PC-3 (cell line): ENCODE measurements around the gene HECW1.

Source experiments
- EZH2phosphoT487 ChIP-seq: fragments of 300-600 bp; sonication (generic); IDR thresholded peaks from 2 replicates; pipeline ENCODE4 v1.6.1; 2018; ENCODE audit warnings: mild to moderate bottlenecking, antibody characterized with exemption, low read length, borderline replicate concordance
- TF ChIP-seq, protein P1 (sequence below): fragments of 300-600 bp; sonication (generic); conservative IDR thresholded peaks from 2 replicates; pipeline ENCODE4 v1.5.1; 2017; ENCODE audit warnings: antibody characterized with exemption, low read depth, mild to moderate bottlenecking, low read length

DNA sequence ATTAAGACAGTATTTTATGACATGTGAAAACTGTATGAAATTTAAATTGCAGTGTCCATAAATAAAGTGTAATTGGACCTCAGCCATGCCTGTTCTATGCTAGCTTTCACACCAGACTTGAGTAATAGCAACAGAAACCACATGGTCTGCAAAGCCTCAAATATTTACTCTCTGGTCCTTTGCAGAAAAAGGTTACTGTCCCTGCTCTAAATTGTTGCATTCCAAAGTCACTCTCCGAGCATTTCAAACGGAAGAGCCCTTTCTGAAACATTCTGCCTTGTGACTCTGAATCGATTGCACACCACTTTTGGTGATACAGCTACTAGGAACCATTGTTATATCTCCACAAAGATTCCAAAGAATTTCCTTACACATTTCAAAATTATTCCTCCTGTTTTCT, 389.4 kb downstream of the HECW1 start:
- TF ChIP-seq, protein P1, sequence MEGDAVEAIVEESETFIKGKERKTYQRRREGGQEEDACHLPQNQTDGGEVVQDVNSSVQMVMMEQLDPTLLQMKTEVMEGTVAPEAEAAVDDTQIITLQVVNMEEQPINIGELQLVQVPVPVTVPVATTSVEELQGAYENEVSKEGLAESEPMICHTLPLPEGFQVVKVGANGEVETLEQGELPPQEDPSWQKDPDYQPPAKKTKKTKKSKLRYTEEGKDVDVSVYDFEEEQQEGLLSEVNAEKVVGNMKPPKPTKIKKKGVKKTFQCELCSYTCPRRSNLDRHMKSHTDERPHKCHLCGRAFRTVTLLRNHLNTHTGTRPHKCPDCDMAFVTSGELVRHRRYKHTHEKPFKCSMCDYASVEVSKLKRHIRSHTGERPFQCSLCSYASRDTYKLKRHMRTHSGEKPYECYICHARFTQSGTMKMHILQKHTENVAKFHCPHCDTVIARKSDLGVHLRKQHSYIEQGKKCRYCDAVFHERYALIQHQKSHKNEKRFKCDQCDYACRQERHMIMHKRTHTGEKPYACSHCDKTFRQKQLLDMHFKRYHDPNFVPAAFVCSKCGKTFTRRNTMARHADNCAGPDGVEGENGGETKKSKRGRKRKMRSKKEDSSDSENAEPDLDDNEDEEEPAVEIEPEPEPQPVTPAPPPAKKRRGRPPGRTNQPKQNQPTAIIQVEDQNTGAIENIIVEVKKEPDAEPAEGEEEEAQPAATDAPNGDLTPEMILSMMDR, result no peak
- no peak for TF ChIP-seq EZH2phosphoT487
